Umbilical cord (tissue), 2 donors: ENCODE data around the gene NOC3L. TPM values are rescaled to one million over a fixed set of nuclear protein-coding genes. Genes with fewer than 3 reads are reported as not detected.
A peak's percentile ranks its signal among the peaks of the same experiment; 100 is the strongest.

Experiments
- DNase-seq: peaks from one replicate; pipeline ENCODE4 v3.0.0-alpha.2; 2015; ENCODE audit warnings: low spot score
- total RNA-seq: library from RNA; depleted of rRNA; stranded (reverse); fragments of >200 nt; gene quantifications from one replicate; pipeline ENCODE4 v1.2.3, GENCODE V29; 2014; ENCODE audit warnings: low replicate concordance; ENCODE audit not compliant: insufficient read depth

Gene NOC3L
- total RNA-seq, 1 donor from 2014 or later = 14.2 TPM

GRCh38 chr10:94307046-94307615, 55.6 kb downstream of the NOC3L start:
- DNase-seq = no peak

- no peak for DNase-seq
Measured at GRCh38 chr10:94303929-94304328, 58.8 kb downstream of the NOC3L start.

DNA sequence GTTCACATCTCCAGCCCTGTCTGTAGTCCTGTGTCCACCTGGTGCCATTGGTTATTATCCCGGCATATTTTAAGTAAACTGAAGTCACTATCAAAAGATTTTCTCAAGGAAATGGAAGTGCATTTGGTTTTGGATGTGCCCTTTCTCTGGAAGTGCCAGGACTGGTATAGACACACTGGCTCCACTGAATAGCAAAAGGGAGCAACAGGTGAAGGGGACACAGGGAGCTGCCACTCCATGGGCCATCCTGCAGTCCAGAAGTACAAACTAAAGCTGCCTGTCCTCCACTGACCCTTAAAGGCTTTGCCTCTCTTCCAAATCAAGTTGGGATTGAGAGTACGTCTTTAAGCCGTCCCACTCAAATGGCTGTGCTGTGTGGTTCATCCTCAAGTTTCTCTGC, 62.7 kb downstream of the NOC3L start:
- no peak for DNase-seq

GRCh38 chr10:94299417-94299816, 63.3 kb downstream of the NOC3L start:
- no peak for DNase-seq

DNA sequence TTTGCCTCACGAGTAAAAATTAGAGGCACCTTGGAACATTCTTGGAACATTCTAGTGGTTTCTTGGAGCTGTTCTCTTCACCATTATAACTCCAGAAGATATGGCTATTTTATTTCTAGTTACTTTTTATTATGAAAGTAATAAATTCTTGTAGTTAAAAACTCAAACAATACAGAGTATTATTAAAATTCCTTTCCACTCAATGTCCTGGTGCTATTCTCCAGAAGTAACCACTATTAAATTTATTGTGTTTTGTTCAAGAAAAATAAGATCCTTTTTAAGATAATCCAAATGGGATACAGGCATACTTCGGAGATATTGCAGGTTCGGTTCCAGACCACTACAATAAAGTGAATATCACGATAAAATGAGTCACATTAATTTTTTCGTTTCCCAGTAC, 68.6 kb downstream of the NOC3L start:
- no peak for DNase-seq

DNA sequence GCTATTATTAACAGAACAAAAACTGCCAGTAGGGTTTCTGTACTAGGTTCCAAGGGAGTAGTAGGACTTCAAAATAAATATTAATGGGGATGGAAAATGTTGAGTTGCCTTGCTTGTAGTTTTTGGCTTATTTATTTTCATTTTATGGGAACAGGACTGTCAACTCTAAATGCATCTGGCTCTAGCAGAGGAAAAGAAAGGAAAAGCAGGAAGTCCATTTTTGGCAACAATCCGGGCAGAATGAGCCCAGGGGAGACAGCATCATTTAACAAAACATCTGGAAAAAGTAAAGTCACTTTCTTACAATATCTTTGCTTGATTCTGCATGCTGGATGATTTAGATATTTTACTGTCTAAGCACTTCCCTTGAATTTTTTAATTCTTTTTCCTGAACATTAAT, 69.4 kb downstream of the NOC3L start:
- peak; percentile 48 for DNase-seq

DNA sequence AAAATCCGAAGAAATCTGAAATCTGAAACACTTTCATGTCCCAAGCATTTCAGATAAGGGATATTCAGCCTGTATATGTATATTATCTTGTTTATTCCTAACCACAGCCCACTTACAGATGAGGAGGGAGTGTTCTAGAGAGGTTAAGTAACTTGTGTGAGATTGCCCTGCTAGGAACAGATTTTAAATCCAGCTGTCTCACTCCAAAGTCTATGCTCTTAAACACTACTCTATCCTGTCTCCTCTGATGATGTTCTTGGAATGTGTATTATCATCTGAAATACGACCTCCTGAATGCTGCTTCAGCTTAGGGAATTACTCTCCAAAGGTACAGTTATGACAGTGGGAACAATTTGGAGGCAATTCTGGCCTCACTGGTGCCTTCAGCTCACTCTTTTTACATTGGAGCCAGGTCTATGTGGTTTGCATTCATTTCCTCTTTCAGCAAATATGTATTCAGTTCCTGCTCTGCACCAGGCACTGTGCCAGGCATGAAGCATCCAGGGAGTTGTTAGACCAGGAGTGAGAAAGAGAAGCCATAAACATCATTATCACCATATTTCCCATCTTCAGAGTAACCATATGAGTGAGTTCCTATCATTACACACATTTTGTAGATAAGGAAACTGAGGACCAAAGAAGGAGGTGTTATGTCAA, 70.2 kb downstream of the NOC3L start:
- peak; percentile 43 for DNase-seq

DNA sequence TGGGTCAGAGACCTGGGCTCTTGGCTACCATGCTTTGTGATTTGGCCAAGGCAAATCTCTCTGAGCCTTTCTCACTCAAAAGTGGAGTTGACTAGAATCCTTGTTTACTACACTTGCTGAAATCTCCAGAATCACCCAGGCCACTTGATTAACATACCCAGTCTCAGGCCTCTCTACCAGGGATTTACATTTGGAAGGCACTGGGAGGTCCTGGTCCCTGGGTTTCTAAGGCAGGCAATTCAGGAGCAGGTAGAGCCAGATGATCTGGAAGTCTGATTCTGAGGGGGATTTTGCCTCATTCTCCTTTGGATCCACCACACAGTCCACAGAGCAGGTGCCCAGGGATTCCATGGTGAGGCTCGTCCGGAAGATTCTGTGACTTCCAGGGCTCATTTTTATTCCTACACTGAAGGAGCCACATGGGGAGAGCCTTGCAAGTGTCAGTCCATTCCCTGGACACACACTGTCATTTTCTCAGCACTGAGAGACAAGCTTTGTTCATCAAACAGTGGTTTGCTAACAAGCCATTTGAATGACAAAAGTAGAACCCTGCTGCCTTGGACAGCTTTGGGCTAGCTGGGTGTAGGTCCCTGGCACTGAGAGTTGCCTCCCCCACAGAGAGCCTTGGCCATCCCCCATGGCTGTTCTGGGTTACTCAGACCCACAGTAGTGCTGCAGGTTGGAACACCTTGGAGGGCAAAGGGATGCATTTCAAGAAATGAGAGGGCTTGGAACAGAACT, 74.2 kb downstream of the NOC3L start:
- DNase-seq = no peak

DNA sequence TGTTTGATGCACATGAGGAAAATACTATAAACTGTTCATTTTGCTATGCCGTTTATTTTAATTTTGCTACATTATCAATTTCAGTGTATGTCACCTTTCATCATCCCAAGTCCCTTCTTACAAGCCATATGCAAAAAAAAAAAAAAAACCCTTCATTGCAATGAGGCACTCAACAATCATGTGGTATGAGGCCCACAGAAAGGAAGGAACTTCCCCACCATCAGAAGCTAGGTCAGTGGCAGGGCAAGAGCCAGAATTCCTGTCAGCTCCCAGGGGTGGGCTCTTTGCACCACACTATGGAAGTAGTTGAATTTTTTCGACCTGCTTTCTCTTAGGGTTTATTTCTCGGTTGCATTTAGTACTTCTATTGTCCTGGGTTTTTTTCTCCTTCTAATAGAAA, 75.4 kb downstream of the NOC3L start:
- peak; percentile 22 for DNase-seq

GRCh38 chr10:94286901-94287300, 75.8 kb downstream of the NOC3L start:
- peak; percentile 48 for DNase-seq

DNA sequence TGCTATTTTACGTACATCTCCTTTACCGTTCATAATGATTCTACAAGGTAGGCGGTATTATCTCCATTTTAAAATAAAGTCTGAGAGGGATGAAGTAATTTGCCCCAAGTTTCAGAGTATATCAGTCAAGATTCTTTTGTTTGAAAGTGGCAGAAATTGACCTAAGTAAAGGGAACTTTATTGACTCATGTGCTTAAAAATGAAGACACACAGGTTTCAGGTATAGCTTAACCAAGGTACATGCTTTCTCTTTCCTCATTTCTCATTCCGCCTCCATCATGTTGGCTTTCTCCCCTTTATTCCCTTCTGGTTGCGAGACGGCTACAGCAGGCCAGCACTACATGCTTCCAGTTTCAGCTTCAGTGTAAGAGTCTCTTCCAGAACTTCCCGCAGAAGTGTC, 77.5 kb downstream of the NOC3L start:
- no peak for DNase-seq

Other genes with a start within 250 kb of the NOC3L start
- 44.5 TPM for gene TBC1D12, start 39.6 kb upstream of the NOC3L start, total RNA-seq
- 14.7 TPM for gene HELLS, start 182.8 kb upstream of the NOC3L start, total RNA-seq